Hair follicle dermal papilla cell (primary cell): ENCODE results near the gene ASCC2. TPM values are rescaled to one million over a fixed set of nuclear protein-coding genes. Genes with fewer than 3 reads are reported as not detected.

Experiments used
- small RNA-seq: library from RNA; depleted of rRNA; stranded (forward); fragments of <200 nt; gene quantifications from one replicate; pipeline ENCODE3, GENCODE V24; 2012
- total RNA-seq: library from RNA; depleted of rRNA; stranded (reverse); fragments of >200 nt; gene quantifications from 2 replicates; pipeline ENCODE4 v1.2.3, GENCODE V29; 2012

ASCC2 gene, protein sequence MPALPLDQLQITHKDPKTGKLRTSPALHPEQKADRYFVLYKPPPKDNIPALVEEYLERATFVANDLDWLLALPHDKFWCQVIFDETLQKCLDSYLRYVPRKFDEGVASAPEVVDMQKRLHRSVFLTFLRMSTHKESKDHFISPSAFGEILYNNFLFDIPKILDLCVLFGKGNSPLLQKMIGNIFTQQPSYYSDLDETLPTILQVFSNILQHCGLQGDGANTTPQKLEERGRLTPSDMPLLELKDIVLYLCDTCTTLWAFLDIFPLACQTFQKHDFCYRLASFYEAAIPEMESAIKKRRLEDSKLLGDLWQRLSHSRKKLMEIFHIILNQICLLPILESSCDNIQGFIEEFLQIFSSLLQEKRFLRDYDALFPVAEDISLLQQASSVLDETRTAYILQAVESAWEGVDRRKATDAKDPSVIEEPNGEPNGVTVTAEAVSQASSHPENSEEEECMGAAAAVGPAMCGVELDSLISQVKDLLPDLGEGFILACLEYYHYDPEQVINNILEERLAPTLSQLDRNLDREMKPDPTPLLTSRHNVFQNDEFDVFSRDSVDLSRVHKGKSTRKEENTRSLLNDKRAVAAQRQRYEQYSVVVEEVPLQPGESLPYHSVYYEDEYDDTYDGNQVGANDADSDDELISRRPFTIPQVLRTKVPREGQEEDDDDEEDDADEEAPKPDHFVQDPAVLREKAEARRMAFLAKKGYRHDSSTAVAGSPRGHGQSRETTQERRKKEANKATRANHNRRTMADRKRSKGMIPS
- 28.1 and 34.6 TPM in 2 replicates for total RNA-seq

DNA sequence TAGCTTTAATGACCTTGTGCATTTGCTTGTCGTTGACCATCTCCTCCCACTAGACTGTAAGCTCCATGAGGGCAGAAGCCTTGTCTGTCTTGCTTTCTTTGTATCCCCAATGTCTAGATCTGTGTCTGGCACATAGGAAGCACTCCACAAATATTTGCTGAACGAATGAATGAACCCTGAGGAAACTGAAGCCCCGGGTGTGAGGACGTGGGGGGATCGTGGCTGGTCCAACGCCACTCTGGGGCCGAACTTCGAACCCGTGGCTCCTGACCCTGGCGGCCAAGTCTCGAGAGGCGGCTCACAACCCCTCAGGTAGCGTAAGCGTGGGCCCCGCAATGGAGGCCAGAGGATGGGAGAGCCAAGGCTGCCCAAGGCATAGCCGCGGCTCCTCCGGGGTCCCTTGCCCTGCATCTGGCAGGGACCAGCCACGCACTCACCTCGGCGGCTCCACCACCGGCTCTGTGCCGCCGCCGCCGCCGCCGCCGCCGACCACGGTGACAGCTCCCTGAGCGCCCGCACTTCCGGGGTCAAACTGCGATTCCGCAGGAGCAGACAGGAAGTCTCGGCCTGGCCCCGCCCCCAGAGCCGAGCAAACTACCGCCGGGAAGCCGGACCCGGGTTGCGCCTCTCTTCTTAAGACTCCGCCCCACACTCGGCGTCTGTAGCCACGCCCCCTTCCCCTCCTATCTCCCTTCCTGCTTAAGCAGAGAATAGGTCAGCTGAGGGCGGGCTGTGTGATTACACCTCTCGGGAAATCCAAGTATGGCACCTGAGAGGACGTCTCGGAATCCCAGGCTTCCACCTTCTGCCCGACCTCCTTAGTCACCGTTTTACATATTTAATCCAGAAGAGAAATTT is at the start of gene ASCC2:
ASCC2 (minus strand) TSS at position 534 of the 858 bp plus-strand sequence. CDS start 5,949 bp downstream, outside the sequence.

DNA sequence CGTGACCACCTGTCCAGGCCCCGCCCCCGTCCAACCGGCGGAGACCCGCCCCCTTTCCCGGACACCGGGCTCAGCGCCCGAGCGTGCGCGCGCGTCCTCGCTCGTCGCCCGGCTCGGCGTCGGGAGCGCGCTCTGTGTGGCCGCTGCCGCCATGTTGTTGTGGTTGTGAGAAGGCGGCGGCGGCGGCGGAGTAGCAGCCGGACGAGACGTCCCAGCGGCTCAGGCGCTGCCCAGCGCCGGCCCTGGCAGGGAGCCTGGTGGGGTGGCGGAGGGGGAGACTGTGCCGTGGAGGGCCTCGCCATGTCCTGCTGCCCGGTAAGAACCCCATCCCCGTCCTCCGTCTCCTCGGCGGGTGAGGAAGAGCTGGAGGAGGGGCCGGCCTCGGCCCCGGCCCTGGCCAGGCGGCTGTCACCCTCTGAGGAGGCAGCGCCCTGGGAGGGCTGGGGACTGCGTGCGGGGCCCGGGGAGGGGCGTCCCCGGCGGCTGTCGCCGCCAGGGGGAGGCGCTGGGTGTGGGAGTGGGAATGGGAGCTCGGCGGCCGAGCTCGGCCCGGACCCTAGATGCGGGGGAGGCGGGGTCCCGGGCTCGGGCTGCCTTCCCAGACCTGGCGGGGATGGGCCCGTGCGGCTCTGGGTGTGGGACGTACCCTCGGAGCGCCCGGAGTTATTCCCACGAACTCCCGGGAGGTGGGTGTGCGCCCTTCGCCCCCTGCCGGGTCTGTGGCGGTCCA is 45.1 kb upstream of the ASCC2 start, which contains the start of gene MTMR3:
MTMR3 (plus strand) TSS at position 130 of the 730 bp plus-strand sequence. CDS start 87,886 bp downstream, outside the sequence.

DNA sequence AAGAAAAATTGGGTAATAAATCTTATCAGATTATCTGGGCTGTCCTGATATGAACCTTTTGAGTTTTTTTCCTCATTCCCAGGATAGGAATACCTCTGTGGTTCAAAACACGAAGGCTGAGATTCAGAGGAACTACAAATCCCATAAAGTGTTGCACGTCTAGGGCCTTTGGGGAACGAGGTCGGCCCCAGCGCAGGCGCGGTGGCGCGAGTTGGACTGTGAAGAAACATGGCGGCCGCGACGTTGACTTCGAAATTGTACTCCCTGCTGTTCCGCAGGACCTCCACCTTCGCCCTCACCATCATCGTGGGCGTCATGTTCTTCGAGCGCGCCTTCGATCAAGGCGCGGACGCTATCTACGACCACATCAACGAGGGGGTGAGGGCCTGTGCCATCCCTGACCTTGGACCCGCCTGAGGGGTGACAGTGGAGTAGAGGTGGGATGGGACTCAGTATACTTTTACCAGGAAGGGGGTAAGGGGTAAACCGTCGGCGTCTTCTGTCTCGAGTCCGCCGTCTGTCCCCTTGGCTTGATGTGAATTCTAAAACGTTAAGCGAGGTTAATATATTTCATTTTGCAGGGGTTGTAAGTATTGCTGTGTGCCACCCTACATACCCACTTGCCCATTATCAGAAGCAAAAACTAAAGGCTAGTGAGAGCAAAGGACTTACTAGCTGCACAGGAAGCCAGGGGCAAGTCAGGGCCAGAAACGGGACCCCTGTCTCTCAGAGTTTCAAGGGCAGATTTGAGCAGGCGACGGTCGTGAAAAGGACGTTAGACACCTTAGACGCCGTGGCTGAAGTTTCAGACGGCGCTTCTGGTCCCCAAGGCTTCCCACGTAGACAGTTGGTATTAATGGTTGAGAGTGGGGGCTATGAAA is 70.7 kb downstream of the ASCC2 start, which contains the start of gene UQCR10:
UQCR10 (plus strand) TSS at position 199 of the 881 bp plus-strand sequence; CDS start at position 229, 30 bp downstream.

DNA sequence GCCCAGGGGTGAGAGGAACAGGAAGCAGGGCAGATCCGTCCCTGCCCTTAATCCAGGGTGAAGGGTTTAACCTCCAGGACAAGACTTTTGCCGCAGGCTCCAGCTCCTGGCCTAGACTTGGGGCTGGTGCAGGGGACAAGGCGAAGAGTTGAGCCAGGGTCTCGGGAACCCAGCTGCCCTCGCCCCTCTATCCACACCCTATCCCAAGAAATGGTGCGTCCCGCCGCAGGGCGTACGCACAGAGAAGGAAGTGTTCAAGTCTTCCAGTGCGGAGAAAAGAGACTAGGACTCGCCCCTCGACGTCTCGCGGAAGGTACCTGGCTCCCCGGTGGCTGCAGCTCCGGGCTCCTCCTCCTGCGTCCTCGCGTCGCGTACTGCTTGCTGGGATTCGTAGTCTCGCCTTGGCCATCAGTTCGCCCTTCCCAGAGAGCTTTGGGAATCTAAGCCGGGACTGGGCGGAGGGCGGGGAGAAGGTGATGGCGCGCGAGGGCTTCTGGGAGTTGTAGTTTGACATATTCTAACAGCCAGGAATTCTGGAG is 71.4 kb downstream of the ASCC2 start, which contains the start of gene ZMAT5:
ZMAT5 (minus strand) TSS at position 376 of the 539 bp plus-strand sequence. CDS start 18,463 bp downstream, outside the sequence.

Small RNA genes within 50 kb of the gene (small RNA-seq; reads per million reads assigned to genes)
- not detected for gene RF00019

Other genes with a start within 250 kb of the ASCC2 start
- 120 and 124 TPM in 2 replicates for gene NF2, start 234.6 kb downstream of the ASCC2 start, total RNA-seq
- gene CABP7, start 118.3 kb downstream of the ASCC2 start, total RNA-seq, result not detected in 2 replicates
- gene ZMAT5, start 71.3 kb downstream of the ASCC2 start, total RNA-seq, result 18.2 and 21.7 TPM in 2 replicates
- gene UQCR10, start 70.9 kb downstream of the ASCC2 start, total RNA-seq, result 35.2 and 41.4 TPM in 2 replicates
- 42.1 and 57.1 TPM in 2 replicates for gene MTMR3, start 44.9 kb upstream of the ASCC2 start, total RNA-seq
- gene HORMAD2, start 242.2 kb upstream of the ASCC2 start, total RNA-seq, result not detected in 2 replicates